Measurements from ENCODE around the gene CYP2A7. TPM values are rescaled to one million over a fixed set of nuclear protein-coding genes. Genes with fewer than 3 reads are reported as not detected.
"Not testable (repeated sequence)": the region's sequence is repeated elsewhere in the genome, so short reads cannot be mapped to it uniquely, and the experiment has no call there.

The CYP2A7 gene
- polyA plus RNA-seq, 1 experiment: not detected

DNA sequence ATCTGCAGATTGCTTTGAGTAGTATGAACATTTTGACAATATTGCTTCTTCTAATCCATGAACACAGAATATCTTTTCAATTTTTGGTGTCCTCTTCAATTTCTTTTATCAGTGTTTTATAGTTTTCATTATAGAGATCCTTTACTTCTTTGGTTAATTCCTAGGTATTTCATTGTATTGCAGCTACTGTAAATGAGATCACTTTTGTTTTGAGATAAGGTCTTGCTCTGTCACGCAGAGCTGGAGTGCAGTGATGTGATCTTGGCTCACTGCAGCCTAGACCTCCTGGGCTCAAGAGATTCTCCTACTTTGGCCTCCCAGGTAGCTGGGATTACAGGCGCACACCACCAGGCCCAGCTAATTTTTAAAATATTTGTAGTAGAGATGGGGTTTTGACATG, 9.8 kb downstream of the CYP2A7 start:
- peaks cover 10% of the 10 kb centered on the region for H3K27me3 ChIP-seq (ENCODE audit: control insufficient read depth, insufficient read depth, low read length)
- no peak for DNase-seq (ENCODE audit: low read depth, low spot score)
- no peak overlapping the region for H3K27ac ChIP-seq (ENCODE audit: low read depth, low read length)
- ChIA-PET POLR2A (no interaction called here), CTCF (no interaction called here)
- no peaks in the 10 kb centered on the region for H3K9me3 ChIP-seq (ENCODE audit: control insufficient read depth, insufficient read depth, low read length)
- TF ChIP-seq, protein P1, sequence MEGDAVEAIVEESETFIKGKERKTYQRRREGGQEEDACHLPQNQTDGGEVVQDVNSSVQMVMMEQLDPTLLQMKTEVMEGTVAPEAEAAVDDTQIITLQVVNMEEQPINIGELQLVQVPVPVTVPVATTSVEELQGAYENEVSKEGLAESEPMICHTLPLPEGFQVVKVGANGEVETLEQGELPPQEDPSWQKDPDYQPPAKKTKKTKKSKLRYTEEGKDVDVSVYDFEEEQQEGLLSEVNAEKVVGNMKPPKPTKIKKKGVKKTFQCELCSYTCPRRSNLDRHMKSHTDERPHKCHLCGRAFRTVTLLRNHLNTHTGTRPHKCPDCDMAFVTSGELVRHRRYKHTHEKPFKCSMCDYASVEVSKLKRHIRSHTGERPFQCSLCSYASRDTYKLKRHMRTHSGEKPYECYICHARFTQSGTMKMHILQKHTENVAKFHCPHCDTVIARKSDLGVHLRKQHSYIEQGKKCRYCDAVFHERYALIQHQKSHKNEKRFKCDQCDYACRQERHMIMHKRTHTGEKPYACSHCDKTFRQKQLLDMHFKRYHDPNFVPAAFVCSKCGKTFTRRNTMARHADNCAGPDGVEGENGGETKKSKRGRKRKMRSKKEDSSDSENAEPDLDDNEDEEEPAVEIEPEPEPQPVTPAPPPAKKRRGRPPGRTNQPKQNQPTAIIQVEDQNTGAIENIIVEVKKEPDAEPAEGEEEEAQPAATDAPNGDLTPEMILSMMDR (IDR thresholded peaks at IDR 0.05; ENCODE audit: low read depth, low read length): no peak
- no peak overlapping the region for H3K4me3 ChIP-seq (ENCODE audit: low read depth, low read length)

DNA sequence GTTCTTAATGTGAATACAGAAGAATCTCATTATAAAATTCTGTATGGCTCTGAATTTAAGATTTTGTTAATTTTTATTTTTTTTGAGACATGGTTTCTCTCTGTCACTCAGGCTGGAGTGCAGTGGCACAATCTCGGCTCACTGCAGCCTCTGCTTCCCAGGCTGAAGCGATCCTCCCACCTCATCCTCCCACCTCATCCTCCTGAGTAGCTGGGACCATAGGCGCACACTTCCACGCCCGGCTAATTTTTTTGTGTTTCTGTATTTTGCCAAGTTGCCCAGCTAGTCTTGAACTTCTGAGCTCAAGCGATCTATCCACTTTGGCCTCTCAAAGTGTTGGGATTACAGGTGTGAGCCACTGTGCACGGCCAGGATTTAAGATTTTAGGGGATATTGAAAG, 14.3 kb downstream of the CYP2A7 start:
- TF ChIP-seq, protein P1 (IDR thresholded peaks at IDR 0.05; ENCODE audit: low read depth, low read length): no peak
- Histone ChIP-seq H3K27me3 (ENCODE audit: control insufficient read depth, insufficient read depth, low read length) (peaks cover 2% of the 10 kb centered on the region), H3K9me3 (ENCODE audit: control insufficient read depth, insufficient read depth, low read length) (no peaks in the 10 kb centered on the region), H3K4me3 (ENCODE audit: low read depth, low read length) (no peak overlapping the region), H3K27ac (ENCODE audit: low read depth, low read length) (no peak overlapping the region)
- no peak for DNase-seq (ENCODE audit: low read depth, low spot score)
- ChIA-PET CTCF (no interaction called here), POLR2A (no interaction called here)

DNA sequence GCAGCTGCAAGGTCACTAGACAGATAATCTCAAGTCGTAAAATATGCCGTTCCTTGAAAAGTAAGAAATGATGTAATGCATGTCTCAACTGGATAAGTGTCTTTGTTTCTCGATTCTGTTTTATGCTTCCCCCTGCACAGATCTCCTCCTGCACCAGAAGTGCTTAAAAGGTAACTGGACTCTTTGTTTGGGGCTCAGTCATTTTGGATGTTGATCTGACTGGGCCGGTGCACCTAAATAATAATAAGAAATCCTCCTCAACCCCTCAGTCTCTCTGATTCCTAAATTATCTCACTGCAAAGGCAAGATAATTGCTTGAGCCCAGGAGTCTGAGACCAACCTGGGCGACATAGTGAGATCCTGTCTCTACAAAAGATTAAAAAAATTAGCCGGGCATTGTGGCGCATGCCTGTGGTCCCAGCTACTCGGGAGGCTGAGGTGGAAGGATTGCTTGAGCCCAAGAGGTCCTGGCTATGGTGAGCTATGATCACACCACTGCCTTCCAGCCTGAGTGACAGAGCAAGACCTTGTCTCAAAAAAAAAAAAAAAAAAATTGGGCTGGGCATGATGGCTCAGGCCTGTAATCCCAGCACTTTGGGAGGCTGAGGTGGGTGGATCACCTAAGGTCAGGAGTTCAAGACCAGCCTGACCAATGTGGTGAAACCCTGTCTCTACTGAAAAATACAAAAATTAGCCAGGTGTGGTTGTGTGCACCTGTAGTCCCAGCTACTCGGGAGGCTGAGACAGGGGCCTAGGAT, 17.1 kb downstream of the CYP2A7 start:
- H3K4me3 ChIP-seq (ENCODE audit: low read depth, low read length); H3K27ac ChIP-seq (ENCODE audit: low read depth, low read length); H3K27me3 ChIP-seq (ENCODE audit: control insufficient read depth, insufficient read depth, low read length); DNase-seq (ENCODE audit: low read depth, low spot score); H3K9me3 ChIP-seq (ENCODE audit: control insufficient read depth, insufficient read depth, low read length); CTCF ChIA-PET: not testable (repeated sequence)
- POLR2A ChIA-PET: interaction anchor here (0.7 kb wide), 1 partner anchor 96 kb away, joined by 5 read pairs; no protein-coding TSS in a partner anchor

DNA sequence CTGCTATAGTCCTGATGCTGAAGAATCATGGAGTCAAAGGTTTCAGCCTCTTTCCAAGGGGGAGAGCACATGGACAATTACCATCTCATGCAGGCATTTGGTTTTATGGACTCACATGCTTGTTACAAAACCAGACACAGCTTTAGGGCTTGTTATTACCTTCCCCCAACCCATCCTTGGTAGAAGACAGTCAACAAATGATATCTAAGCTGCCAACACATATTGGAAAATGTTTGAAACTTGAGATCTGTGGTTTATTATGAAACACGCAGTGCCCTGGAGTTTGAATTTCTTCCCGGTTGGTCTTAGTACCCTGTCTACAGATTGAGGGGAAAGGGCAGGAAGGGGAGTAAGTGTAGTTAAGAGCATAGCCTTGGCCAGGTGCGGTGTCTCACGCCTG, 19.2 kb downstream of the CYP2A7 start:
- POLR2A ChIA-PET: interaction anchor here (0.7 to 1.2 kb wide), 2 partner anchors 31 to 64 kb away, joined by 3 to 6 read pairs; no protein-coding TSS in a partner anchor

DNA sequence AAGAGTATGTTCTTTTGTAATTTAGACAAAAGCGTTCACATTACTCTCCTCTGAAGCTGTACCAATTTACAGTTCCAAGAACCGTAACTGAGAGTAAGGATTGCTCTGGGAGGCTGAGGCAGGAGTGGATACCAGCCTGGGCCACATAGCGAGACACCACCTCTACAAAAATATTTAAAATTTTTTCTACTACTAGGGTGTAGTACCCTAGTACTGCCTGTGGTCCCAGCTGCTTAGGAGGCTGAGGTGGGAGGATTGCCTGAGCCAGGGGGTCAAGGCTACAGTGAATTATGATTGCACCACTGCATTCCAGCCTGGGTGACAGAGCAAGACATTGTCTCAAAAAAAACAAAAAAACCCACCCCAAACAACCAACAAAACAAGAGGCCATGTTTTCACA, 19.7 kb downstream of the CYP2A7 start:
- TF ChIP-seq, protein P1 (IDR thresholded peaks at IDR 0.05; ENCODE audit: low read depth, low read length): no peak
- no peak overlapping the region for H3K27ac ChIP-seq (ENCODE audit: low read depth, low read length)
- DNase-seq (ENCODE audit: low read depth, low spot score): no peak
- ChIA-PET CTCF (no interaction called here), POLR2A (interaction anchor here (0.7 to 1.2 kb wide), 2 partner anchors 30 to 64 kb away, joined by 3 to 6 read pairs; no protein-coding TSS in a partner anchor)
- H3K27me3 ChIP-seq (ENCODE audit: control insufficient read depth, insufficient read depth, low read length): no peaks in the 10 kb centered on the region
- H3K9me3 ChIP-seq (ENCODE audit: control insufficient read depth, insufficient read depth, low read length): no peaks in the 10 kb centered on the region
- no peak overlapping the region for H3K4me3 ChIP-seq (ENCODE audit: low read depth, low read length)

More for the DNA sequence above, 19.2 kb downstream of the CYP2A7 start:
- TF ChIP-seq, protein P1 (IDR thresholded peaks at IDR 0.05; ENCODE audit: low read depth, low read length): no peak
- H3K4me3 ChIP-seq (ENCODE audit: low read depth, low read length): no peak overlapping the region
- CTCF ChIA-PET: no interaction called here
- no peak overlapping the region for H3K27ac ChIP-seq (ENCODE audit: low read depth, low read length)
- no peaks in the 10 kb centered on the region for H3K27me3 ChIP-seq (ENCODE audit: control insufficient read depth, insufficient read depth, low read length)
- no peak for DNase-seq (ENCODE audit: low read depth, low spot score)
- H3K9me3 ChIP-seq (ENCODE audit: control insufficient read depth, insufficient read depth, low read length): no peaks in the 10 kb centered on the region
